Hypothalamus (tissue), 51 donors: Measurements from ENCODE around the gene KLHDC3.
"Not testable (repeated sequence)": the region's sequence is repeated elsewhere in the genome, so short reads cannot be mapped to it uniquely, and the experiment has no call there.

Experiments
- DNase-seq, 51 donors: peaks; one replicate each; lab custom pipeline; 2025; lab: John Stamatoyannopoulos, UW

KLHDC3 gene

DNA sequence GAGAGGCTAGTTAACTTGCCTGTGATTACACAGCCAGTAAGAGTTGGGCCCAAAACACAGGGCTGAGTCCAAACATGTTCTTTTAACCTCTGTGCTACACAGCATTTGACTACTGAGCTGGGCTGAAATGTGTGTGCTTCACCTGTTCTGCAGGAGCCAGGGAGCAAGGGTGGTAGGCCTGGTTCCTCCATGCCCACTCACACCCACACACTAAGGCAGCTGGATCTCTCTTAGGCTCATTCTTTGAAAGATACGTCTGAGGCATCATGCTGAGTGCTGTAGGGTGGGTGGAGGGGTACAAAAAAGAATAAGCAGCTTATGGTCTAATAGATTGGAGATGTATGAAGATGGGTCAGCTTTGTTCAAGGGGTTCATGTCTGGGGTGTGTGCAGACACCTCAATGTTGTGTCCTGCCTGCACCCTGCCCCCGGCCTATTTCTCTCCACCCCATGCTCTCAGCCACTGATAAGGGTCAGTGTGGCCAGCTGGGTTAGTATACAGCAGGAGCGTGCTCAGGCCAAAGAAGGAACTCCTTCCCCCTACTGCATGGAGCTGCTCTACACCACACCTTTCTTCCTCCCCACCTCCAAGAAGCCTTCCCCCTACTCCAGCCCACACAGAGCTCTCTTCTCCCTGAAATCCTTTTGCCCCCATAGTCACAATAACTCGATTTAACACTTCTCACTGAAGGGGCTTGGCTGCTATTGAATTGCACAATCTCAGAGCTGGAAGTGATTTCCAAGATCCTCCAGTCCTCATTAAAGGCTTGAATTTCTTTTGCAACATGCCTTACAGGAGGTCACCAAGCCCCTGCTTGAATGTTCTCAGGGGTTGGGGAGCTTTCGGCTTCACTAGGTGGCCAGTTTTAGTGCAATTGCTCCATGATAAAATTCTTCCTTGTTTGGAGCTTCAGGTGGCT is 26.3 kb upstream of the KLHDC3 start:
- no peak for DNase-seq

DNA sequence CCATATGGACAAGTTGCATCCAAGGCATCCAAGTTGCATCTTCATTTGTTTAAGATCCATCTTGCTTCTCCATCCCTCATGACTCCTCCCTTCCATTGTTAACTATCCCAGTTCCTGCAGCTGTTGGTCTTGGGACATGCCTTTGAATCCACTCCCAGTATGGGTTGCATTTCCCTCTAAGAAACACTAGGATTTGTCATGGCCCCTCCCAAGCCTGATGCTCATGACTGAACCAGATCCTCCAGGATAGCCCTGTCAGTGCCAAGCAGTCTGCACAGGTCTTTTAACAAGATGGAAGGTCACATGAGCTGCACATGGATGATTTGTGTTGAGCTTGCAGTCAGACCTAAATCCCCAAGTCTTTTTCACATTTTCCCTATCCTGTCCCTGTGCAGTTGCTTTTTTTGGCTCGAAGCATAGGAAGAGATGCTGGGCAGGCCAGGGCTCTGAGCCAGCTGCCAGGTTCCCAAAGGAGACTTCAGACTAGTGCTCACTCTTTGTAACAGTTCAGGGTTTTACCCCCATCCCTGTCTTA is 25.5 kb upstream of the KLHDC3 start:
- DNase-seq, result no peak

DNA sequence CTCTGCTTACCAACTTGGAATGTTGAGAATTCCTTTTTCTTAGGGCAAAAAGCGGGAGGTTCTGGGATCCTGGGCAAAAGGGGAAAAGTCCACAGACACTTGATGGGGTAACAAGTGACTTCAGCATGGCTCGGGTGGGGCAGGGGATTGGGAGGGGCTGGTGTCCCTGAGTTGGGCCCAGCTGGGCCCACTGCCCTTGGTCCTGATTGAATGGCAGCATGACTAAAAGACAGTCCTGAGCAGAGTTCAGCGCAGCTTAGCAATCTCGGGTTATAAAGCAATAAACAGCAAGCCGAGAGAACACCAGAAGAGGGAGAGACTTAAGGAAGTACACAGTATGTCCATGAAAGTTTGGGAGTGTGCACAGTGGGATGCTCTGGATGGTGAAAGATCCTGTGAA is 24.1 kb upstream of the KLHDC3 start:
- DNase-seq, result no peak

DNA sequence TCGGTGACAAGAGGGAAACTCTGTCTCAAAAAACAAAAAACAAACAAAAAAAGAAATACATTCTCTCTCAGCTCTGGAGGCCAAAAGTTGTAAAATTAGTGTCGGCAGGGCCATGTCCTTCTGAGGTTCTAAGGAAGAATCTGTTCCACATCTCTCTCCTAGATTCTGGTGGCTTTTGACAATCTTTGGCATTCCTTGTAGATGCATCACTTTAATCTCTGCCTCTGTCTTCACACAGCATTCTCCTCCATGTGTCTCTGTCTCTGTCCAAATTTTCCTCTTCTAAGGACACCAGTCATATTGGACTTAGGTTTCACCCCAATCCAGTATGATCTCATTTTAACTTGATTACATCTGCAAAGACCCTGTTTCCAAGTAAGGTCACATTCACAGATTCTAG is 20.6 kb upstream of the KLHDC3 start:
- DNase-seq, result no peak

DNA sequence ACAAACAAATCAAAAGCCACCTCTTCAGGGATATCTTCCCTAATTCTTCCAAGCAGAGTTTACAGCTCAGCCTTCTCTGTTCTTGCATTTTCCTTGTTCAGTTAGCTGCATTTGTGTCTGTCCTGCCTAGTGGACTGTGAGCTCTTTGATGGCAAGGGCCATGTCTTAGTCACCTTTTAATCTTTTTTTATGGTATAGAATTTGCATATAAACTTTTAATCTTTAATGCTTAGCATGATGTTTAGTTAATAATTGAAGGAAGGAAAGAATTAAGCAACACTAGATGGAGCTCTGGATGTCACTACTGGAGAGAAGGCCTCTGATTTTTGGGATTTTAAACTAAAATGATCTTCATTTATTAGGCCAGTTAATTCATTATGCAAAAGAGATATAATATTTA is 17.5 kb upstream of the KLHDC3 start:
- no peak for DNase-seq

DNA sequence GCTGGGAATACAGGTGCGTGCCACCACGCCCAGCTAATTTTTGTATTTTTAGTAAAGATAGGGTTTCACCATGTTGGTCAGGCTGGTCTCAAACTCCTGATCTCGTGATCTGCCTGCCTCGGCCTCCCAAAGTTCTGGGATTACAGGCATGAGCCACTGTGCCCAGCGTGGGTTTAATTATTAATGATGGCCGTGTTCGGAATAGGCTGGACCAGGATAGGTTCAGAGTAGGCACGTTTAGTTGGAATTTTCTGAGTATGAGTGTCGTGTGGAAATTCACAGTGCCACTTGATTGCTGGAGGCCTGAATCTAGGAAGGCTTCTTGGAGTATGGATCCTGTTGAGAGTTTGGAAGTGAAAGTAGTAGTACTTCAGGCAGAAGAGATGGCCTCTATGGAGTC is 15.8 kb upstream of the KLHDC3 start:
- not testable (repeated sequence) for DNase-seq

DNA sequence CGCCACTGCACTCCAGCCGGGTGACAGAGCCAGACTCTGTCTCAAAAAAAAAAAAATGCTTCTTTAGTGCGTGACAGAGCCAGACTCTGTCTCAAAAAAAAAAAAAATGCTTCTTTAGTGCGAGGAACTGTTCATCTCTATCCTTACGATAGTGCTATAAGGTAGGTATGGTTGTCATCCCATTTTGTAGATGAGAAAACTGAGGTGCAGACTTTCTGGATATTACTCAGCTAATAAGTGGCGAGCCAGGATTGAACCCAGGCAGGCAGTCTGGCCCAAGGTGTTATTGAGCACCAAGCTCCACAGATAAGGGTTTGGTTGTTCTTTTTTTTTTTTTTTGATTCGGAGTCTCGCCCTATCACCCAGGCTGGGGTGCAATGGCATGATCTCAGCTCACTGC is 12.2 kb upstream of the KLHDC3 start:
- no peak for DNase-seq

DNA sequence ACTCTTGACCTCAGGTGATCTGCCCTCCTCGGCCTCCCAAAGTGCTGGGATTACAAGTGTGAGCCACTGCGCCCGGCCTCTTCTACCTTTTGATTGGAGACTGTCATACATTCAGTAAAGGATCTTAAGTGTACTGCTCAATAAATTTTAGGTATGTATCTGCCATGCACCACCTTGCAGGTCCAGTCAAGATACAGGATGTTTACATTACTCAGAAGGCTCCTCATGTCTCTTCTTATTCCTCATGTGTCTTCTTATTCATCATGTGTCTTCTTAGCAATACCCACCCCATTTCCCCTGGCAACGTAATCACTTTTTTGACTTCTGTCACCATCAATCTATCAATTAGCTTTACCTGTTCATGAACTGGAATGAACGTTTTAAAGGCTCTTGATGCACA is 8.2 kb upstream of the KLHDC3 start:
- no peak for DNase-seq

DNA sequence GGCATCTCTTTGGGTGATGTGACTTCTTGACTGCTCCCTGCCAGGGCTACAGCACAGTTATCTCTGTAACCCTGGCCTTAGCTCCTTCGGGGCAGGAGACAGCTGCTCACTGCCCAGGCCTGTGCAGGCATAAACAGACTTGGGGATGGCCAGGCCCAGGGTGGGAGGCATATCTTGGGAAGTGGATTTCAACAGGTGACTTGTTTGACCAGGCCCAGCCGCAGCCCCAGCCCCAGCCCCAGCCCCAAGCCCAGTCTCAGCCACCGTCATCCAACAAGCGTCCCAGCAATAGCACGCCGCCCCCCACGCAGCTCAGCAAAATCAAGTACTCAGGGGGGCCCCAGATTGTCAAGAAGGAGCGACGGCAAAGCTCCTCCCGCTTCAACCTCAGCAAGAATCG is 7.8 kb upstream of the KLHDC3 start:
- DNase-seq, result no peak

DNA sequence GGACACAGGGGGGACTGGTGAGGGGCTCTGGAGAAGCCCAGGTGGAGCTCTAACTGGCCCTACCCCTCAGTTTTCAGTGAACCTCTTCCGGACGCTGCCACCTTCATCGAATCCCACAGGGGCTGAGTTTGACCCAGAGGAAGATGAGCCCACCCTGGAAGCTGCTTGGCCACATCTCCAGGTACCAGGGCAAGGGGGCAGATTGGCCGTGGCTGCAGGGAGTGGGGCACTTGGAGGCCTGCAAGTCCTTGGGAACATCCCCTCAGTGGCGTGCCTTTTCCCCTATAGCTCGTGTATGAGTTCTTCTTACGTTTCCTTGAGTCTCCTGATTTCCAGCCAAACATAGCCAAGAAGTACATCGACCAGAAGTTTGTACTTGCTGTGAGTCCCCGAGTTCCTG is 6.9 kb upstream of the KLHDC3 start:
- no peak for DNase-seq

DNA sequence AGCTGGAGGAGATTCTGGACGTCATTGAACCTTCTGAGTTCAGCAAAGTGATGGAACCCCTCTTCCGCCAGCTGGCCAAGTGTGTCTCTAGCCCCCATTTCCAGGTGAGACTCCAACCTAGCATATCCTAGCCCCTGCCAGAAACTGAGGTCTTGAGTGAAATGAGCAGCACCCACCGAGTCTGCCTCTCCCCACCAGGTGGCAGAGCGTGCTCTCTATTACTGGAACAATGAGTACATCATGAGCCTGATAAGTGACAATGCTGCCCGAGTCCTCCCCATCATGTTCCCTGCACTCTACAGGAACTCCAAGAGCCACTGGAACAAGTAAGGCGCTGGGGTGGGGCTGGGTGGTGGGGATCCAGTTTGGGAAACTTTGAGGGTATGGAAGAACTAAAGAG is 4.9 kb upstream of the KLHDC3 start:
- peak in 10 of 51 donors; percentile 1 to 24 (median 16) for DNase-seq

DNA sequence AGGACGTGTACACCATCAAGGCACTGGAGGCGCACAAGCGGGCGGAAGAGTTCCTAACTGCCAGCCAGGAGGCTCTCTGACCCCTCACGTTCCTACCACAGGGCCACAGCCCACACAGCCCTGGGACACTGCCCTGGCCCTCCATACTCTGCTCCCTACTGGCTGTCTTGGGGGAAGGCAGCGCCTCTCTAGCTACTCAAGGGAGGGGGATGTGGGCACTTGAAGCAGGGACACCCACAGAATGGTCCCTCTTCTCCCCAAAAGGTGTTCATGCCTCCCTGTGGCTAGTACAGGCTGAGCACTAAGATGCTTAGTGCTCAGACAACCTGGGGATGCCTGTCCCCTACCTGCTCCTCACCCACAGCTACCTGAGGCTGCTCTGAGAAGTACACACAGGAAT is 2.8 kb upstream of the KLHDC3 start:
- DNase-seq, result no peak

DNA sequence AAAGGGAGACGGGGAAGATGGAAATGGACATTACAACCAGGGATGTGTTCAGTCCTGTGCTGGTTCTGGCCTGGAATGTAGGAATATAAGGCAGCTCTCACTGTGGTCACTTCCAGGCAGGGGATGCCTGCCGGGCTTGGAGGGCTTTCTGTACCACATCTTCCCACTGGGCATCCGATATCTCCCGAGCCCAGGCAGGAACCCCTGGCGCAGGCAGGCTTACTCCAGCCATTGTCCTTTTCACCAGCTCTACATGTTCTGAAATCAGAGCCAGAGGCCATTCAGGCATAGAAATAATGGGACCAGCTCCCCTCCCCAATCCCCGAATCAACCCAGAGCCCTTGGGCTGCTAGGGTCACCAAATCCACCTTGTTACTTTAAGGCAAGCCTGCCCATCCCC is 1.7 kb upstream of the KLHDC3 start:
- no peak for DNase-seq

DNA sequence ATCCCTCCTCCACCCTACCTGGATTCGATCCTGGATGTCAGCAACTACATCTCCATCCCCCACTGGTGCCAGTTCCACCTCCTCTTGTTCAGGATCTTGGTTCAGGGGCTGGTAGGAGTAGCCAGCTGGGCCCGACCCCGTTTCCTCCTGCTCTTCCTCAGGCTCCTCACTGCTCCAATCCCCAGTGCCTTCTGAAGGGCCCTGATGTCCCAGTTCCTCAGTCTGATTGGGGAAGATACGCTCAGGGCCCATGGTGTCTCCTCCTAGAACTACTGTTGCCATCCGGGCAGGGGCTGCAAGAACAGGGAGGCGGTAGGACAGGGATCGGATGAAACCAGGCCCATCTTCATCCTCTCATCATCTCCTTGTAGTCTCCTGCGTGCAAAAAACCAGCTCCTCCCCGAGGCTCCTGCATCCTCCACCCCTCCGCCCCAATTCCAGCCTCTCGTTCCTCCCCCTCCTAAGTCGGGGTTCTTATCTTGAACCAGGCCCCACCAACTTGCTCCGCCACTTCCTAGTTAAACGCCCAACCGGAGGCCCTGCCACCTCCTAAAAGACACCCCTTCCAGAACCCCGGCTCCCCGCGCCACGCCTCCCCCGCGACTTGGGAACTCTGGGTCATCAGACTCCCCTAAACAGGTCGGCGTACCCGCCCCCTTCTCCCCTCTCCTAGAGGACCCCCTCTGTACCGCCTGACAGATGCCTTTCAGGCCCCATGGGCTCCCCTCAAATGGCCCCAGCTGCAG is 779 bp upstream of the KLHDC3 start:
- peak in 9 of 51 donors; percentile 30 to 90 (median 47) for DNase-seq

DNA sequence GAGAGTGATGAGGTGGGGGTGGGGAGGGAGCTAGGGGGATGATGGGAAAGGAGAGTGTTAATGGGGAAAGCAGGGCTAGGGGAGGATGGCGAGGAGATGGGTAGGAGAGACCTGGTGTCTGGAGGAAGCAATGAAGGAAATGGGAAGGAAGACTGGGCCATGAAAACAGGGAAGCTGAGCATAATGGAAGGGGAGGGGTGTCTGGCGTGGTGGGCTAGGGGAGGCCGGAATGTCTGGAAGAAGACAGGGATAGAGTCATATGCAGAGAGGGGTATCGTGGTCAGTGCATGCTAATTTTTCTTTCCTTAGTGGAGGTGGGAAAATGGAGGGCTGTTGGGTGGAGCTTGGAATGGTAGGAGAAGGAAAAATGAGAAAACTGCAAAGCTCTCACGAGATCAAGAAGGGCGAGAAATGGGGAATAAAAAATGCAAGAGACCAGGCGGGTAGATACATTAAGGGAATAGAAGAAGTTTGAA is 423 bp downstream of the KLHDC3 start:
- DNase-seq, result peak in 1 of 51 donors; percentile 48

DNA sequence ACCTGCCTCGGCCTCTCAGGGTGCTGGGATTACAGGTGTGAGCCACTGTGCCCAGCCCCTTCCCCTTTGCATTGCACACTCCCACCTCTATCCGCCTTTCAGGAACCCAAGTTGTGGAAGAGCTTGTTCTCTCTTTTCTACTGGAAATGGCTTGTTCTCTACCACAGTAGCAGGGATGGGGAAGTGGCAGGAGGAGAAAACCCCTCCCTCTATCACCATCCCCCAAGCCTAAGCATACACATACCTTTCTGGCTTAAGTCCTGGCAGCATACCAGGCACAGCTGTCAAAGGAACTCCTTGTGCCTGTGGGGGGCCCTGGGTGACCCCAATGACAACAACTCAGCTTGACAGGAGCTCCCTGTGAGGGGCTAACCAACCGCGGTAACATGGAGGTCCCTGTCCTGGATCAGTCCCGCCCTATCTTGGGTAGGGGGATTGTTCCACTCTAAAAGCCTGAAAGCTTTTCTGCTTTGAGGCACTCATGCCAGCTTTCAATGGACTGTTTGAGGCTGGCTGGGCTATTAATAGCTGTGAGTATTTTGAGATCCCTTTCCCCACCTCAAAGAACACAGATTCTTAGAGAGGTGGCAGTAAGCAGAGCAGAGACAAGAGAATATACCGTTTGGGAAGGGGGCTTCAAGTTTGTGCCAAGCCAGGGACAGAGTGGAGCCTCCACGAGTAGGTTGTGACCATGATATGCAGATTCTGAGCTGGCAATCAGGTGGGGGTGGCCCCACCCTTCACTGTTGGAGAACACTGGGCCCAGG is 2.3 kb downstream of the KLHDC3 start:
- DNase-seq, result no peak

DNA sequence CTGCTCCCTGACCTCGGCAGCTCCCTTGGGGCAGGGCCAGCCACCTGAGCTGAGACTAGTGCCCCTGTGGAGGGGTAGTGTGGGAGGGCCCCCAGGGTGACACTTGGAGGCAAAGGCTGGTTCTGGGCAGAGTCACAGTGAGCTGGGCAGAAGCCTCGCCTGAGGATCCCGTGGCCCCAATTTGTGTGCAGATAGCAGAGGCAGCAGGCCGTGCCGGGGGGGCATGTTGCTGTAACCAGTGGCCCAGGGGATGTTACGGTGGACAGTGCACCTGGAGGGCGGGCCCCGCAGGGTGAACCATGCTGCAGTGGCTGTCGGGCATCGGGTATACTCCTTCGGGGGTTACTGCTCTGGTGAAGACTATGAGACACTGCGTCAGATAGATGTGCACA is 2.9 kb downstream of the KLHDC3 start:
- no peak for DNase-seq

DNA sequence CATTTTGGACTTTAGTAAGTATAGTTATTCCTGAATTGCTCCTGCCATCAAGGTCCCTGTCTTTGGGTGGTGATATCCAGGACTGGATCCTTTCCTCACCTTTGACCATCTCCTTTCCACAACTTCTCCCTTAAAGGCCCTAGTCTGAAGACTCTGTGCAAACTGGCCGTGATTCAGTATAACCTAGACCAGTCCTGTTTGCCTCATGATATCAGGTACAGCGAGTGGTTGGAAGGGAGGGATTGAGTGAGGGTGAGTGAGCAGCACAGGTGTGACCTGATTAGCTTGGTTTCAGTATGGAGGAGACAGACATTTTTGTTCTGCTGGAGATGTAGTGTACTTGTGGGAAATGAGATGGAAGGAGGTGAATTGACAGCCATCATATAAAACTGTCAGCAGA is 5.1 kb downstream of the KLHDC3 start:
- no peak for DNase-seq

DNA sequence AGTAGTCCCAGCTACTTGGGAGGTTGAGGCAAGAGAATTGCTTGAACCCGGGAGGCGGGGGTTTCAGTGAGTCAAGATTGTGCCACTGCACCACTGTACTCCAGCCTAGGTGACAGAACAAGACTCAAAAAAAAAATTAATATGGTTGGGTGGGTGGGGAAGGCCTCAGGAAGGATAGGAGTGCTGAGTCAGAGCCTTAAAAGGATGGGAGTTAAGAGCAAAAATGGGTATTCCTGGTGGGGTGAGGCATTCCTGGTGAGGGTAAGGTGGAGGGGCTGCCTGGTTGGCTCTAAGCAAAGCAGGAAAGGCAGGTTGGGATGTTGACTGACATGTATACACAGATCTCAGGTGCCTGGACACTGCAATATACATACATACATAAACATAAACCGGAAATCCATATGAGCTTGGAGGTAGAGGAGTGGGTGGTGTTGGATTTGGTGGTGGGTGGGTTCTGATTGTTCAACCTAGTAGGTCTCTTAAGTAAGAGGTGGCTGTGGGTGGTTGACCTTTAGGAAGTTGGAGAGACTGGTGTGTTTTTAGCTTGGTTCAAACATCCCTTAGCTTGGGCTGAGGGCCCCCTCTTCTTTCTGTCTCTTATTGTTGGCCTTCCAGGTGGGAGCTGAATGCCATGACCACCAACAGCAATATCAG is 6.1 kb downstream of the KLHDC3 start:
- no peak for DNase-seq

DNA sequence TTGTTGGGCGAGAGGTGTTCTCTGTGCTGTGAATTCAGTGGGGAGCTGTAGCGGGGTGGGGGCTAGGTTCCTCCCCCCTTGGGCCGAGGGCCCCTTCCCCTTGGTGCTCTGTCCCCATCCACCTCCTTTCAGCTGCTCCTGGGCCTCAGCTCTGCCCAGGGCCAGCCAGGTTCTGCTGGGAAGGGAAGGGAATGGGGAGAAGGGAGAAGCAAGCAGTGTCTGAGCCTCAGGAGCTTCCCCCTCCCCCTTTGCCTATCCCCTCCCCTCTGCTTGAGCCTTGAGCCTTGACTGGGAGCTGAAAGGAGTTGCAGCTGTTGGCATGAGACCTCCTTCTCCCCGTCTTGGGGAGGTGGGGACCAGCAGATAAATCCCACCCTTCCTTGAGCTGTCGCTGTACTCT is 6.8 kb downstream of the KLHDC3 start:
- no peak for DNase-seq
